Psoas muscle (tissue), 8 donors: Measurements from ENCODE around the gene PDHX. TPM values are rescaled to one million over a fixed set of nuclear protein-coding genes. Genes with fewer than 3 reads are reported as not detected.

Source experiments
- ATAC-seq, 4 donors: fragments of 200-7000 bp; cut with Tn5 transposase; one replicate each; pipeline ENCODE4 v1.9.1; 2020; ENCODE audit warnings: moderate library complexity in 3 of 4, mild to moderate bottlenecking in 2 of 4
- DNase-seq, 2 donors: peaks; one replicate each; pipeline ENCODE4 v3.0.0-alpha.2; 2020
- H3K27ac ChIP-seq: fragments of 200-600 bp; one replicate; pipeline ENCODE4 v1.8.0; 2022
- H3K27me3 ChIP-seq, 3 donors: fragments of 200-600 bp in 1 of 3; one replicate each; pipeline versions ENCODE4 v1.6.1 to v1.8.0; 2013 to 2022; ENCODE audit warnings: low read length in 2 of 3, mild to moderate bottlenecking in 2 of 3, moderate library complexity in 1 of 3; ENCODE audit not compliant: insufficient read depth in 3 of 3
- H3K36me3 ChIP-seq, 2 donors: fragments of 200-600 bp in 1 of 2; one replicate each; pipeline versions ENCODE4 v1.6.1 to v1.8.0; 2013 to 2022; ENCODE audit warnings: low read depth in 1 of 2, mild to moderate bottlenecking in 1 of 2, moderate library complexity in 1 of 2; ENCODE audit not compliant: insufficient read depth in 1 of 2
- H3K4me1 ChIP-seq: fragments of 200-600 bp; one replicate; pipeline ENCODE4 v1.8.0; 2022
- H3K4me3 ChIP-seq: fragments of 200-600 bp; one replicate; pipeline ENCODE4 v1.8.0; 2022; ENCODE audit warnings: mild to moderate bottlenecking
- H3K9me3 ChIP-seq: fragments of 200-600 bp; one replicate; pipeline ENCODE4 v1.8.0; 2022
- WGBS, 3 donors: extraction: QIAGEN DNeasy Blood & Tissue Kit; methylation state at CpG; one replicate each; pipeline versions ENCODE4 v1.1.6 to v1.1.7; 2013; 5-methylcytosine and 5-hydroxymethylcytosine counted together
- intact Hi-C, 2 donors: fragments of 100-400 bp; cut with DNase I; formaldehyde crosslinking; loops; one replicate each; pipeline versions ENCODE4 v1.11.0 to v1.14.2; 2022
- polyA plus RNA-seq, 3 donors: library from polyadenylated mRNA; stranded (reverse); fragments of 200-250 nt; gene quantifications; one replicate each; pipeline ENCODE4 v1.2.3, GENCODE V29; 2013
- total RNA-seq, 4 donors: library from RNA; stranded (reverse); fragmentation: NEBNext Ultra II Directional in 2 of 4; extraction: Animal tissue kit (Norgen Biotek cat#: 25700) in 2 of 4; gene quantifications; one replicate each; pipeline versions ENCODE4 v1.2.1 to v1.2.4, GENCODE V29; 2021 to 2023
- TF ChIP-seq, protein P1 (sequence below): fragments of 200-600 bp; IDR thresholded peaks from one replicate; pipeline ENCODE4 v1.8.0; 2022; ENCODE audit warnings: antibody characterized with exemption
- donor health status: healthy with polysubstance abuse.
- donor health status: DM: no; HTN: no; CAD: no; lungs with moderate emphysema.
- donor health status: Bipolar disorder and iron deficiency.
- donor health status: healthy.
- donor health status: DM: yes; HTN: yes; CAD: no.
- donor health status: DM: no; HTN: no; CAD: no.
- donor health status: DM: no; HTN: no; CAD: no.
- donor health status: DM: yes; HTN: yes; CAD: no.

Gene PDHX
- total and polyA plus RNA-seq, 7 donors: 64.6 to 189 (median 101) TPM

GRCh38 chr11:34928960-34929680, 12.7 kb downstream of the PDHX start:
- 51 to 73% (median 55%) methylated on average over 7 of the region's 7 CpGs for WGBS, 3 donors
- TF ChIP-seq, protein P1, sequence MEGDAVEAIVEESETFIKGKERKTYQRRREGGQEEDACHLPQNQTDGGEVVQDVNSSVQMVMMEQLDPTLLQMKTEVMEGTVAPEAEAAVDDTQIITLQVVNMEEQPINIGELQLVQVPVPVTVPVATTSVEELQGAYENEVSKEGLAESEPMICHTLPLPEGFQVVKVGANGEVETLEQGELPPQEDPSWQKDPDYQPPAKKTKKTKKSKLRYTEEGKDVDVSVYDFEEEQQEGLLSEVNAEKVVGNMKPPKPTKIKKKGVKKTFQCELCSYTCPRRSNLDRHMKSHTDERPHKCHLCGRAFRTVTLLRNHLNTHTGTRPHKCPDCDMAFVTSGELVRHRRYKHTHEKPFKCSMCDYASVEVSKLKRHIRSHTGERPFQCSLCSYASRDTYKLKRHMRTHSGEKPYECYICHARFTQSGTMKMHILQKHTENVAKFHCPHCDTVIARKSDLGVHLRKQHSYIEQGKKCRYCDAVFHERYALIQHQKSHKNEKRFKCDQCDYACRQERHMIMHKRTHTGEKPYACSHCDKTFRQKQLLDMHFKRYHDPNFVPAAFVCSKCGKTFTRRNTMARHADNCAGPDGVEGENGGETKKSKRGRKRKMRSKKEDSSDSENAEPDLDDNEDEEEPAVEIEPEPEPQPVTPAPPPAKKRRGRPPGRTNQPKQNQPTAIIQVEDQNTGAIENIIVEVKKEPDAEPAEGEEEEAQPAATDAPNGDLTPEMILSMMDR: no peak
- Histone ChIP-seq H3K27ac (no peak overlapping the region), H3K36me3 (peaks cover 0 to 25% of the 10 kb centered on the region in 2 donors), H3K27me3 (no peaks in the 10 kb centered on the region), H3K4me1 (peaks cover 39% of the 10 kb centered on the region), H3K4me3 (no peak overlapping the region), H3K9me3 (no peaks in the 10 kb centered on the region)
- intact Hi-C loops: loop anchor here in 1 of 2 donors (5.0 kb wide), 2 partner anchors 308 to 463 kb away; no protein-coding TSS in a partner anchor
- DNase-seq (no peak), ATAC-seq (peak in 1 of 4 donors; percentile 44)

- WGBS, 3 donors: 90 to 94% (median 92%) methylated on average over 11 of the region's 11 CpGs
- intact Hi-C loops: loop anchor here in 1 of 2 donors (5.0 kb wide), 2 partner anchors 307 to 462 kb away; no protein-coding TSS in a partner anchor
- Histone ChIP-seq H3K27ac (no peak overlapping the region), H3K36me3 (peaks cover 0 to 27% of the 10 kb centered on the region in 2 donors), H3K4me1 (peaks cover 30% of the 10 kb centered on the region), H3K4me3 (no peak overlapping the region), H3K27me3 (no peaks in the 10 kb centered on the region), H3K9me3 (no peaks in the 10 kb centered on the region)
- TF ChIP-seq, protein P1: no peak
- DNase-seq (no peak), ATAC-seq (no peak)
Observed at GRCh38 chr11:34929794-34930763, 13.7 kb downstream of the PDHX start.

DNA sequence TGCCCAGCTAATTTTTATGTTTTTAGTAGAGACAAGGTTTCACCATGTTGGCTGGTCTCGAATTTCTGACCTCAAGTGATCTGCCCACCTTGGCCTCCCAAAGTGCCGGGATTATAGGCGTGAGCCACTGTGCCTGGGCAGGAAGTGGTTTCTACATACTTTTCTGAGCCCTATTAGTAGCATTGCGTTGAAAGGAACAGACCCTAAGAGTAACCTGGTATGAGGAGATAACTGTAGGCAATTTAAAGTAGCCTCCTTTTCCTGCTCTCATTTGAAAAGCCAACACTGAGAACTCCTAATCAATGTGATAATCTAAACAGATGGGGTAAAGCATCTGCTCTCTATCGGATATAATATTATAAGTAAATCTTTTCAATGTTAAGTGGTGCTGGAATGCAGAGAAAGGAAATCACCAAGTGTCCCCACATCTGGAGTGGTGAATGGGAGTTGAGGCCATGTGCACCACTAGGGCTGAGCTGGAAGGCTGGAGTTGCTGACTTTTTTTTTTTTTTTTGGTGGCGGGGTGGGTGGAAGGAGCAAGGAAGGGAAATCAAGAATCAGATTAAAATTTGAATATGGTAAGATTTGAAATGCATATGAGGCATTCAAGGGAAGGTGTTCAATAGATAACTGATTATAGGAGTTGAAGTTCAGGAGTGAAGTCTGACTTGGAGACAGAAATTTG, 20.7 kb downstream of the PDHX start:
- Histone ChIP-seq H3K36me3 (peaks cover 0 to 20% of the 10 kb centered on the region in 2 donors), H3K27me3 (no peaks in the 10 kb centered on the region), H3K4me3 (no peak overlapping the region), H3K27ac (no peak overlapping the region), H3K9me3 (no peaks in the 10 kb centered on the region), H3K4me1 (peaks cover 9% of the 10 kb centered on the region)
- DNase-seq (no peak), ATAC-seq (no peak)
- TF ChIP-seq, protein P1: no peak
- WGBS, 3 donors: 88 to 94% (median 93%) methylated on average over 6 of the region's 6 CpGs
- intact Hi-C loops: no loop called here

DNA sequence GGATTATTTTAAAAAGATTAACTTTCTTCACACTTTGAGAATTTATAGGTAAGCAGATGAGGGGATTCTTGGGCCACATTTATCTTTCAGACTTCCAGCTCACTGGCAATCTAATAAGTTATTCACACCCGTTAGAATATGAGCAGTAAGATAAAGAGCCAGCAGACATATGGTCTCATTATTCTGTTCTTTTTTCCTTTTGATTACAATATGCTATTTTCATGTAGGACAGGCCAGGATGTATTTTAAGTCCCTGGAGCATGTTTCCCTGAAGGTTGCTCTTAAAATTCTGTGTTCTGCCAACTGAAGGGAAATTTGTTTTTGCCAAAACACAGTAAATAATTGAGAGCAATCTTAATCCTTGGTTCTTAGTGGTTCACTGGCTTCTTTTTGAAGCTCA, 22.2 kb downstream of the PDHX start:
- H3K27me3 ChIP-seq: no peaks in the 10 kb centered on the region
- DNase-seq: no peak
- intact Hi-C loops: no loop called here
- peaks cover 9% of the 10 kb centered on the region for H3K4me1 ChIP-seq
- peaks cover 0 to 4% of the 10 kb centered on the region in 2 donors for H3K36me3 ChIP-seq
- no peak for ATAC-seq
- no peak overlapping the region for H3K27ac ChIP-seq
- H3K4me3 ChIP-seq: no peak overlapping the region
- 26 to 62% (median 36%) methylated on average over 1 of the region's 1 CpG for WGBS, 3 donors
- no peaks in the 10 kb centered on the region for H3K9me3 ChIP-seq
- TF ChIP-seq, protein P1: no peak
